GM12801 (cell line): Measurements from ENCODE around the gene CCDC92.

ENCODE experiments used
- TF ChIP-seq, protein P1 (sequence below): IDR thresholded peaks from one replicate; pipeline ENCODE4 v1.5.1; 2011; ENCODE audit warnings: control low read depth; ENCODE audit not compliant: insufficient read length; ENCODE audit errors: extremely low read depth

Gene CCDC92

DNA sequence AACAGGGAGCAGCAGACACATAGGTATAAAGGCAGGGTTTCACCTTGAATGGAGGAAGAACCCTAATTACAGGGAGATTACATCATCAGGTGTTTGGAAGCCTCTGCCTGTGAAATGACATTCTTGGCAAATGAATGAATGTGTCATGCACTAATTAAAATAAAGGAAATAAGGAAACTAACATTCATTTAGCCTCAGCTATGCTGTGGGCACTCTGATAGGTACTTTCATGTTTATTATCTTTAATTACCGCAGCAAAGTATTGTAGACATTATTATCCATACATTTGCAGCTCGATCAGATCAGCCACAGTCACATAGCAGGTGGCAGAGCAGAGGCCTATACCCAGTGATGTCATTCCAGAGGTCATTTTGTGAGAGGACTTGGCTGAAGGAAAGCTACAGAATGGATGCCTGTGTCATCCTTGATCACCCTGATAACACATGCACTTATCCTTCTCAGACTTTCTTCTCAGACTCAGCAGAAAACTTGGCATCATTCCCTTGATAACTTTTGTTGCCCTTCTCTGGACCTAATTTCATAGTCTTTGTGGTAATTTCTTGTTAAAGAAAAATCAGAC is 18.8 kb upstream of the CCDC92 start:
- TF ChIP-seq, protein P1, sequence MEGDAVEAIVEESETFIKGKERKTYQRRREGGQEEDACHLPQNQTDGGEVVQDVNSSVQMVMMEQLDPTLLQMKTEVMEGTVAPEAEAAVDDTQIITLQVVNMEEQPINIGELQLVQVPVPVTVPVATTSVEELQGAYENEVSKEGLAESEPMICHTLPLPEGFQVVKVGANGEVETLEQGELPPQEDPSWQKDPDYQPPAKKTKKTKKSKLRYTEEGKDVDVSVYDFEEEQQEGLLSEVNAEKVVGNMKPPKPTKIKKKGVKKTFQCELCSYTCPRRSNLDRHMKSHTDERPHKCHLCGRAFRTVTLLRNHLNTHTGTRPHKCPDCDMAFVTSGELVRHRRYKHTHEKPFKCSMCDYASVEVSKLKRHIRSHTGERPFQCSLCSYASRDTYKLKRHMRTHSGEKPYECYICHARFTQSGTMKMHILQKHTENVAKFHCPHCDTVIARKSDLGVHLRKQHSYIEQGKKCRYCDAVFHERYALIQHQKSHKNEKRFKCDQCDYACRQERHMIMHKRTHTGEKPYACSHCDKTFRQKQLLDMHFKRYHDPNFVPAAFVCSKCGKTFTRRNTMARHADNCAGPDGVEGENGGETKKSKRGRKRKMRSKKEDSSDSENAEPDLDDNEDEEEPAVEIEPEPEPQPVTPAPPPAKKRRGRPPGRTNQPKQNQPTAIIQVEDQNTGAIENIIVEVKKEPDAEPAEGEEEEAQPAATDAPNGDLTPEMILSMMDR, result no peak

DNA sequence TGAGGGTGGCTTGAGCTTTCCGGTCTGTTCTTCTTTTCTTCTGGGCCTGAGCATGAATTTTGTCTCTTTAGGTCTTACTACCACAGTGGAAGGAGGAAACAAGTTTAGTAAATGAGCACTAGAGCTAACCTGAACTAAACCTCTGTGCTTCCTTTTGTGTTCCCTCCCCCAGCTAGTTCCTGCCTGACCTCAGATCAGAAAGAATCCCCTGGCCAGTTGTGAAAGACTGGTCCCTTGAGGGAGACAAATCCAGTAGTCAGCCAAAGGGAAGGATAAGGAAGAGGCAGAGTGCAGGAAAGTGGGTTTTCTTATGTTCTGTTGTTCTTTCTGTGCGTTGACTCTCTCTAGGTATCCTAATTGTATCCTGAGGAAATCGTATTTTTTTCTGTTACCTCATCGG is 17.9 kb upstream of the CCDC92 start:
- TF ChIP-seq, protein P1, result no peak

GRCh38 chr12:123989753-123990152 is 17.1 kb upstream of the CCDC92 start:
- TF ChIP-seq, protein P1, result no peak

DNA sequence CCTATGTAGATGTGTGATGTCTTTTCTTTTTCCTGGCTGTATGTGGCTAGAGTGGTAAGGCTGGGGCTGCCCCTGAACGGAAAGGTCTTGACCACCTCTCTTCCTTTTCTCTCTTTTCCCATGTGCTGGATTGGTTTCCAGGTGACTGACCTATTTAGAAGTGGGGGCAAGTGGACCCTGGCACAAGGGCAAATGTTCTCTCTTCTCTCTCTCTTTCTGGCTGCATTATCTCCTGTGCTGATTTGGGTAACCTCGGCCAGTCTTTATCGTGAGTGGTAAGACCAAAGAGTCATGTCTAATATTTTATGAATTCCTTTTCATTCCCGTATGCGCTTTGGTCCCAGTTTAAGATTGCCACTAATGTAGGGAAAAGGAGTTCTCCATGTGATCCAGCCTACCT is 16.5 kb upstream of the CCDC92 start:
- TF ChIP-seq, protein P1, result no peak

DNA sequence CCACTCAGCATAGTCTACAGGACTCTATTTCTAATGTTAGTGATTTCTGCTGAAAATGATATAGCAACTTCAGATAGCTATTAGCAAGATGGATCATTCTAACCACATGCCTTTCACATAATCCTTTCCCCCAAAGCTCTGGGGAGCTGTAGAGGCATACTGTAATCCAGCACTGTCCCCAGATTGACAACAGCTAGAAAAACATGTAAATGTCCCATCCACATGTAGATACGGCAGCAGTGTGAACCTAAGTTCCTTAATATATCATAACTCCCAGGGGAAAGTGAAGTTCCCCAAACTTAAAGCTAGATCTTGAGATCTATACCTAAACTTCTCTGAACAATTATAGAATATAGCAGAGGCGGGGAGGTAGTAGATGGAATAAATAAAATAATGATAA is 14.4 kb upstream of the CCDC92 start:
- TF ChIP-seq, protein P1, result no peak

DNA sequence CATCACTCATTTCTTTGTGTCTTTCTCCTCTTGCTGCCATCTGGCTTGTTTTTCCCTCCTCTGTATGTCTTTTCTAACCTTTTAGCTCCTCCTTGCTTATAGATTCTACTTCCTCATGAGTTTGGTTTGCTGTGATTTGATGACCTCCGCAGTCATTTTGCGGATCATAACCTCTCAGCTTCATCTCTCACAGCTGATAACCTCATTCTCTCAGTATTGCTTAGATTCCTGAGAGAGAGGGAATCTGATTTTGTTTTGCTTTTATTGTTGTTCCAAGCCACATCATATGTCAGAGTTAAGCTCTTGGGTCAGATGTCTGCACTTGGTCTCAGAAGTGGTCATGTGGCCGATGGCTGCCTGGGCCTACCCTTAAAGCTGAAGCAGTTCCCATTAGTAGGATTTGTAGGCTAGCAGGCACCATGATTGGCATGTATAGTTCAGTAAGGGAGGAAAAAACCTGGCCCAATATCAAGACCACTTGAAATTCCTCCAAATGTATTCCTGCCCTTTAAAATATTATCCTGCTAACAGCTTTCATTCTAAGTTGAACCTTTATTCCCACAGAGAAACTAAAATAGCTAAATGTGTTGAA is 13.8 kb upstream of the CCDC92 start:
- TF ChIP-seq, protein P1, result no peak

- TF ChIP-seq, protein P1, result no peak
These were observed 12.3 kb upstream of the CCDC92 start for GRCh38 chr12:123984903-123985302.
